Naive thymus-derived CD4-positive, alpha-beta T cell (primary cell): ENCODE data around the gene PML. TPM values are rescaled to one million over a fixed set of nuclear protein-coding genes. Genes with fewer than 3 reads are reported as not detected.

ENCODE experiments used
- ATAC-seq: fragments of 150-1000 bp; cut with Tn5 transposase; 2 replicates; pipeline ENCODE4 v1.10.0; 2021; ENCODE audit warnings: mild to moderate bottlenecking, moderate library complexity
- CTCF ChIA-PET: fragments of 350-600 bp; sonication (Branson Sonifier 250); formaldehyde crosslinking; loops from one replicate; lab custom pipeline; 2021; ENCODE audit warnings: antibody characterized with exemption; lab: Charles Lee
- POLR2A ChIA-PET: fragments of 350-600 bp; sonication (Branson Sonifier 250); formaldehyde crosslinking; loops from one replicate; lab custom pipeline; 2021; ENCODE audit warnings: antibody characterized with exemption, inconsistent platforms; lab: Charles Lee
- DNase-seq, 9 donors: peaks; one replicate each; pipeline versions ENCODE4 v3.0.0 to v3.0.0-alpha.2; 2020 to 2022; ENCODE audit warnings: mixed read lengths in 1 of 9
- H3K27ac ChIP-seq: one replicate; pipeline ENCODE4 v1.7.0; 2013; ENCODE audit warnings: mild to moderate bottlenecking, low read depth, low read length, moderate library complexity
- H3K27me3 ChIP-seq, 2 donors: one replicate each; pipeline ENCODE4 v1.7.0; 2013; ENCODE audit warnings: low read length in 2 of 2, mild to moderate bottlenecking in 2 of 2, moderate library complexity in 2 of 2; ENCODE audit not compliant: control insufficient read depth in 2 of 2, insufficient read depth in 2 of 2
- H3K36me3 ChIP-seq, 3 experiments: 1 replicate in 2 of 3; 2 replicates in 1 of 3; pipeline ENCODE4 v1.7.0; 2013; ENCODE audit warnings: low read length in 3 of 3, mild to moderate bottlenecking in 3 of 3, moderate library complexity in 1 of 3; ENCODE audit not compliant: insufficient read depth in 3 of 3, control insufficient read depth in 2 of 3
- H3K4me1 ChIP-seq, 2 donors: one replicate each; pipeline ENCODE4 v1.7.0; 2013; ENCODE audit warnings: low read length in 2 of 2, mild to moderate bottlenecking in 2 of 2, moderate library complexity in 1 of 2; ENCODE audit not compliant: control insufficient read depth in 2 of 2, insufficient read depth in 2 of 2
- H3K4me3 ChIP-seq: 2 replicates; pipeline ENCODE4 v1.7.0; 2013; ENCODE audit warnings: mild to moderate bottlenecking, low read length
- H3K9me3 ChIP-seq, 3 experiments: 1 replicate in 2 of 3; 2 replicates in 1 of 3; pipeline ENCODE4 v1.7.0; 2013; ENCODE audit warnings: low read length in 3 of 3; ENCODE audit not compliant: control insufficient read depth in 2 of 3
- H3K27ac Mint-ChIP-seq, 9 donors: one replicate each; pipeline ENCODE4 v1.8.0; 2020 to 2022; ENCODE audit warnings: mixed read lengths in 9 of 9, mild to moderate bottlenecking in 8 of 9, moderate library complexity in 5 of 9, inconsistent platforms in 2 of 9
- H3K27me3 Mint-ChIP-seq, 5 donors: one replicate each; pipeline ENCODE4 v1.8.0; 2021 to 2022; ENCODE audit warnings: mixed read lengths in 5 of 5, mild to moderate bottlenecking in 1 of 5
- H3K36me3 Mint-ChIP-seq, 5 donors: one replicate each; pipeline ENCODE4 v1.8.0; 2020 to 2022; ENCODE audit warnings: mixed read lengths in 5 of 5, mild to moderate bottlenecking in 3 of 5, inconsistent platforms in 1 of 5
- H3K4me1 Mint-ChIP-seq, 7 donors: one replicate each; pipeline ENCODE4 v1.8.0; 2020 to 2022; ENCODE audit warnings: mixed read lengths in 7 of 7, mild to moderate bottlenecking in 3 of 7, inconsistent platforms in 1 of 7
- H3K4me3 Mint-ChIP-seq, 10 donors: one replicate each; pipeline ENCODE4 v1.8.0; 2020 to 2022; ENCODE audit warnings: mild to moderate bottlenecking in 10 of 10, mixed read lengths in 10 of 10, moderate library complexity in 6 of 10, inconsistent platforms in 2 of 10
- H3K9me3 Mint-ChIP-seq, 11 donors: one replicate each; pipeline ENCODE4 v1.8.0; 2020 to 2022; ENCODE audit warnings: mixed read lengths in 11 of 11, mild to moderate bottlenecking in 4 of 11, inconsistent platforms in 1 of 11, moderate library complexity in 1 of 11
- intact Hi-C, 2 donors: fragments of 100-400 bp; cut with micrococcal nuclease; formaldehyde crosslinking; loops; one replicate each; pipeline ENCODE4 v1.15.1; 2023
- polyA plus RNA-seq, 2 donors: library from polyadenylated mRNA; unstranded; fragments of 300-500 nt; fragmentation: Illumina TruSeq; gene quantifications; one replicate each; pipeline ENCODE4 v1.2.3, GENCODE V29; 2021
- total RNA-seq, 6 experiments: library from RNA in 5 of 6; stranded (reverse) in 5 of 6; gene quantifications; 1 replicate in 5 of 6; 2 replicates in 1 of 6; pipeline ENCODE4 v1.2.3 and lab custom pipeline; 2021 to 2026

Gene PML
- total and polyA plus RNA-seq, 7 experiments from 2014 or later: 18.1 to 113 (median 51.7) TPM

- H3K36me3 ChIP-seq: peaks cover 0 to 70% (median 7%) of the 10 kb centered on the region in 3 experiments
- DNase-seq: no peak
- Mint-ChIP-seq H3K4me3 (no peak overlapping the region), H3K4me1 (peaks cover 0 to 2% (median 0%) of the 10 kb centered on the region in 7 donors), H3K36me3 (peaks cover 0 to 22% (median 17%) of the 10 kb centered on the region in 5 donors), H3K9me3 (no peaks in the 10 kb centered on the region), H3K27me3 (no peaks in the 10 kb centered on the region), H3K27ac (peak overlapping the region in 3 of 9 donors; percentile 13 to 73 (median 71))
- ChIA-PET CTCF (interaction anchor here (3.4 to 4.0 kb wide), 2 partner anchors 9 to 67 kb away, joined by 14 to 37 read pairs; no protein-coding TSS in a partner anchor), POLR2A (no interaction called here)
- ATAC-seq: no peak
- H3K4me1 ChIP-seq: no peaks in the 10 kb centered on the region
- intact Hi-C loops: no loop called here
- H3K27me3 ChIP-seq: no peaks in the 10 kb centered on the region
- H3K4me3 ChIP-seq: no peak overlapping the region
- H3K9me3 ChIP-seq: no peaks in the 10 kb centered on the region
- H3K27ac ChIP-seq: no peak overlapping the region
Observed at GRCh38 chr15:74040109-74040850, 45.8 kb downstream of the PML start.

GRCh38 chr15:74041311-74041756, 46.8 kb downstream of the PML start:
- intact Hi-C loops: no loop called here
- Histone ChIP-seq H3K4me1 (no peaks in the 10 kb centered on the region), H3K27ac (no peak overlapping the region), H3K36me3 (peaks cover 0 to 67% (median 7%) of the 10 kb centered on the region in 3 experiments), H3K27me3 (no peaks in the 10 kb centered on the region), H3K9me3 (no peaks in the 10 kb centered on the region), H3K4me3 (no peak overlapping the region)
- POLR2A ChIA-PET: no interaction called here
- Mint-ChIP-seq H3K36me3 (peaks cover 0 to 20% (median 15%) of the 10 kb centered on the region in 5 donors), H3K27me3 (no peaks in the 10 kb centered on the region), H3K4me1 (peaks cover 0 to 3% (median 0%) of the 10 kb centered on the region in 7 donors), H3K9me3 (no peaks in the 10 kb centered on the region), H3K4me3 (no peak overlapping the region), H3K27ac (peak overlapping the region in 2 of 9 donors; percentile 20 to 43)
- CTCF ChIA-PET: interaction anchor here (3.4 kb wide), 1 partner anchor 8 kb away, joined by 14 read pairs; no protein-coding TSS in a partner anchor
- ATAC-seq (no peak), DNase-seq (no peak)

- Histone ChIP-seq H3K4me1 (no peaks in the 10 kb centered on the region), H3K36me3 (peaks cover 0 to 61% (median 7%) of the 10 kb centered on the region in 3 experiments), H3K27ac (no peak overlapping the region), H3K27me3 (no peaks in the 10 kb centered on the region), H3K4me3 (no peak overlapping the region), H3K9me3 (no peaks in the 10 kb centered on the region)
- DNase-seq (no peak), ATAC-seq (no peak)
- Mint-ChIP-seq H3K36me3 (peaks cover 0 to 18% (median 9%) of the 10 kb centered on the region in 5 donors), H3K4me3 (no peak overlapping the region), H3K4me1 (peaks cover 0 to 3% (median 0%) of the 10 kb centered on the region in 7 donors), H3K9me3 (no peaks in the 10 kb centered on the region), H3K27me3 (no peaks in the 10 kb centered on the region), H3K27ac (peak overlapping the region in 2 of 9 donors; percentile 12 to 33)
- ChIA-PET POLR2A (no interaction called here), CTCF (interaction anchor here (1.2 kb wide), 1 partner anchor 69 kb away, joined by 3 read pairs; no protein-coding TSS in a partner anchor)
- intact Hi-C loops: no loop called here
Observed at GRCh38 chr15:74041777-74042435, 47.4 kb downstream of the PML start.

GRCh38 chr15:74042603-74043424, 48.3 kb downstream of the PML start:
- ATAC-seq (no peak), DNase-seq (no peak)
- H3K4me3 ChIP-seq: no peak overlapping the region
- Mint-ChIP-seq H3K27me3 (no peaks in the 10 kb centered on the region), H3K36me3 (peaks cover 0 to 16% (median 3%) of the 10 kb centered on the region in 5 donors), H3K4me3 (no peak overlapping the region), H3K9me3 (no peaks in the 10 kb centered on the region), H3K4me1 (peaks cover 2 to 7% (median 3%) of the 10 kb centered on the region in 7 donors), H3K27ac (peak overlapping the region in 3 of 9 donors; percentile 7 to 71 (median 9))
- intact Hi-C loops: no loop called here
- POLR2A ChIA-PET: no interaction called here
- peaks cover 2% of the 10 kb centered on the region in 2 donors for H3K4me1 ChIP-seq
- H3K27me3 ChIP-seq: no peaks in the 10 kb centered on the region
- H3K9me3 ChIP-seq: no peaks in the 10 kb centered on the region
- no peak overlapping the region for H3K27ac ChIP-seq
- CTCF ChIA-PET: interaction anchor here (1.2 kb wide), 1 partner anchor 70 kb away, joined by 3 read pairs; no protein-coding TSS in a partner anchor
- peaks cover 0 to 52% (median 7%) of the 10 kb centered on the region in 3 experiments for H3K36me3 ChIP-seq

- no peak overlapping the region for H3K4me3 ChIP-seq
- H3K27me3 ChIP-seq: no peaks in the 10 kb centered on the region
- Mint-ChIP-seq H3K9me3 (no peaks in the 10 kb centered on the region), H3K27ac (no peak overlapping the region), H3K36me3 (peaks cover 0 to 14% (median 0%) of the 10 kb centered on the region in 5 donors), H3K4me3 (no peak overlapping the region), H3K4me1 (peaks cover 7 to 15% (median 10%) of the 10 kb centered on the region in 7 donors), H3K27me3 (no peaks in the 10 kb centered on the region)
- H3K27ac ChIP-seq: no peak overlapping the region
- H3K9me3 ChIP-seq: no peaks in the 10 kb centered on the region
- peaks cover 0 to 45% (median 7%) of the 10 kb centered on the region in 3 experiments for H3K36me3 ChIP-seq
- ATAC-seq (no peak), DNase-seq (no peak)
- POLR2A ChIA-PET: no interaction called here
- CTCF ChIA-PET: no interaction called here
- peaks cover 8 to 9% of the 10 kb centered on the region in 2 donors for H3K4me1 ChIP-seq
- intact Hi-C loops: no loop called here
Observed at GRCh38 chr15:74043425-74044266, 49.1 kb downstream of the PML start.
